WTC11 (cell line): ENCODE results near the gene STARD10. TPM values are rescaled to one million over a fixed set of nuclear protein-coding genes. Genes with fewer than 3 reads are reported as not detected.
A peak's percentile ranks its signal among the peaks of the same experiment; 100 is the strongest.

Experiments used
- ATAC-seq: fragments of 200-7000 bp; cut with Tn5 transposase; 2 replicates; pipeline ENCODE4 v1.10.0; 2021; ENCODE audit warnings: mild to moderate bottlenecking, moderate library complexity
- CTCF ChIA-PET: fragments of 300-600 bp; sonication (Branson Sonifier 250); formaldehyde crosslinking; loops from one replicate; lab custom pipeline; 2021; ENCODE audit warnings: antibody characterized with exemption; lab: Charles Lee
- POLR2A ChIA-PET: fragments of 350-600 bp; sonication (Branson Sonifier 250); formaldehyde crosslinking; loops from one replicate; lab custom pipeline; 2021; ENCODE audit warnings: antibody characterized with exemption; lab: Charles Lee
- DNase-seq: peaks from one replicate; pipeline ENCODE4 v3.0.0; 2021; ENCODE audit warnings: low spot score
- H3K27ac Mint-ChIP-seq: 2 replicates; pipeline ENCODE4 v1.8.0; 2021; ENCODE audit warnings: mixed read lengths
- H3K27me3 Mint-ChIP-seq: 2 replicates; pipeline ENCODE4 v1.8.0; 2021; ENCODE audit warnings: low read depth, mild to moderate bottlenecking, moderate library complexity, mixed read lengths
- H3K36me3 Mint-ChIP-seq: 2 replicates; pipeline ENCODE4 v1.8.0; 2021; ENCODE audit warnings: mixed read lengths
- H3K4me1 Mint-ChIP-seq: 2 replicates; pipeline ENCODE4 v1.8.0; 2022; ENCODE audit warnings: mixed read lengths
- H3K4me3 Mint-ChIP-seq: 2 replicates; pipeline ENCODE4 v1.8.0; 2021; ENCODE audit warnings: mild to moderate bottlenecking, moderate library complexity, mixed read lengths
- H3K9me3 Mint-ChIP-seq: 2 replicates; pipeline ENCODE4 v1.8.0; 2021; ENCODE audit warnings: mixed read lengths
- CBFB ChIP-seq: sonication (generic); formaldehyde crosslinking; IDR thresholded peaks from 2 replicates; pipeline ENCODE4 v1.8.1; 2022; ENCODE audit warnings: mild to moderate bottlenecking, low read depth, missing genetic modification reagents
- ELF4 ChIP-seq: sonication (generic); formaldehyde crosslinking; IDR thresholded peaks from 2 replicates; pipeline ENCODE4 v1.8.1; 2022; ENCODE audit warnings: low read depth, mild to moderate bottlenecking, moderate library complexity, missing genetic modification reagents
- ETV6 ChIP-seq: sonication (generic); formaldehyde crosslinking; IDR thresholded peaks from 2 replicates; pipeline ENCODE4 v1.8.1; 2022; ENCODE audit warnings: mild to moderate bottlenecking, missing genetic modification reagents
- FOXP4 ChIP-seq: sonication (generic); formaldehyde crosslinking; IDR thresholded peaks from 2 replicates; pipeline ENCODE4 v1.8.0; 2022; ENCODE audit warnings: mild to moderate bottlenecking, missing genetic modification reagents
- GTF2I ChIP-seq: fragments of 250-450 bp; sonication (Bioruptor Pico); conservative IDR thresholded peaks from 2 replicates; pipeline ENCODE4 v1.4.0; 2021; ENCODE audit warnings: mild to moderate bottlenecking
- IRF2 ChIP-seq: sonication (generic); formaldehyde crosslinking; IDR thresholded peaks from 2 replicates; pipeline ENCODE4 v1.8.0; 2022; ENCODE audit warnings: low read depth, missing genetic modification reagents, borderline replicate concordance
- JUN ChIP-seq: sonication (generic); formaldehyde crosslinking; IDR thresholded peaks from 2 replicates; pipeline ENCODE4 v1.8.0; 2023; ENCODE audit warnings: mild to moderate bottlenecking, missing genetic modification reagents
- SMAD3 ChIP-seq: sonication (generic); formaldehyde crosslinking; IDR thresholded peaks from 2 replicates; pipeline ENCODE4 v1.8.0; 2022; ENCODE audit warnings: missing genetic modification reagents, mild to moderate bottlenecking, borderline replicate concordance
- TEAD4 ChIP-seq: sonication (generic); formaldehyde crosslinking; IDR thresholded peaks from 2 replicates; pipeline ENCODE4 v1.8.0; 2022; ENCODE audit warnings: mild to moderate bottlenecking, missing genetic modification reagents
- TP53 ChIP-seq: sonication (generic); formaldehyde crosslinking; IDR thresholded peaks from 2 replicates; pipeline ENCODE4 v1.8.1; 2023; ENCODE audit warnings: mild to moderate bottlenecking, missing genetic modification reagents
- ZNF121 ChIP-seq: sonication (generic); formaldehyde crosslinking; IDR thresholded peaks from 2 replicates; pipeline ENCODE4 v1.8.0; 2023; ENCODE audit warnings: missing genetic modification reagents
- ZNF532 ChIP-seq: fragments of 250-450 bp; sonication (Bioruptor Pico); IDR thresholded peaks from 2 replicates; pipeline ENCODE4 v1.9.0; 2021; ENCODE audit warnings: mild to moderate bottlenecking, borderline replicate concordance
- total RNA-seq: library from RNA; stranded (reverse); gene quantifications from 3 replicates; pipeline ENCODE4 v1.2.3, GENCODE V29; 2021
- TF ChIP-seq, protein P1 (sequence below): sonication (generic); formaldehyde crosslinking; IDR thresholded peaks from 2 replicates; pipeline ENCODE4 v1.8.1; 2023; ENCODE audit warnings: mild to moderate bottlenecking, missing genetic modification reagents, borderline replicate concordance
- TF ChIP-seq, protein P2 (sequence below): sonication (generic); formaldehyde crosslinking; IDR thresholded peaks from 2 replicates; pipeline ENCODE4 v1.8.1; 2023; ENCODE audit warnings: mild to moderate bottlenecking, missing genetic modification reagents
- TF ChIP-seq, protein P3 (sequence below): sonication (generic); formaldehyde crosslinking; IDR thresholded peaks from 2 replicates; pipeline ENCODE4 v1.8.1; 2023; ENCODE audit warnings: mild to moderate bottlenecking, moderate library complexity, missing genetic modification reagents

STARD10 gene
- total RNA-seq, 1 experiment from 2014 or later, result 32.0 TPM

- TF ChIP-seq ZNF532 (CRISPR knock-in tag) (no peak), CBFB (CRISPR knock-in tag) (no peak), FOXP4 (no peak), SMAD3 (CRISPR knock-in tag) (no peak)
Measured at GRCh38 chr11:72716290-72716689, 77.6 kb downstream of the STARD10 start (continued).

DNA sequence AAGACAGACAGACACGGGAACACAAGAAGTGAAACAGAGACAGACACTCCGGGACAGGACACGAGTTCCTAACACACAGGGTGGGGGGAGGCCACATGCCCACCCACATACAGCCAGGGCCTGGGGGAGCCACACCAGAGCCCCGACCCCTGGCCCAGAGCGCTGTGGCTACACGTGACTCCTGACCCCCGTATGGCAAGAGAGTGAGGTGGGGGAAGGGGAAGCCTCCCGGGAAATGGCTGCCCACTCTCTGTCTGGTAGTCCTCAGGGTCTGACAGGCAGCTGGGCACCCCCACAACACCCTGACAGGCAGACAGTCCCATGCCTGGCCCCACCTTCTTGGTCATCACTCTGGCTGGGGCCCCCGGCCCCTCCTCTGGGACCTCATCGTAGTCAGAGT, 81.0 kb downstream of the STARD10 start:
- POLR2A ChIA-PET, result no interaction called here
- H3K9me3 Mint-ChIP-seq, result no peaks in the 10 kb centered on the region
- no peak overlapping the region for H3K4me3 Mint-ChIP-seq
- TF ChIP-seq ELF4 (CRISPR knock-in tag) (no peak), GTF2I (CRISPR knock-in tag) (no peak), TEAD4 (CRISPR knock-in tag) (no peak), IRF2 (CRISPR knock-in tag) (no peak), JUN (CRISPR knock-in tag) (no peak), ZNF121 (CRISPR knock-in tag) (no peak), ETV6 (CRISPR knock-in tag) (no peak), TP53 (CRISPR knock-in tag) (no peak)
- TF ChIP-seq, protein P1, sequence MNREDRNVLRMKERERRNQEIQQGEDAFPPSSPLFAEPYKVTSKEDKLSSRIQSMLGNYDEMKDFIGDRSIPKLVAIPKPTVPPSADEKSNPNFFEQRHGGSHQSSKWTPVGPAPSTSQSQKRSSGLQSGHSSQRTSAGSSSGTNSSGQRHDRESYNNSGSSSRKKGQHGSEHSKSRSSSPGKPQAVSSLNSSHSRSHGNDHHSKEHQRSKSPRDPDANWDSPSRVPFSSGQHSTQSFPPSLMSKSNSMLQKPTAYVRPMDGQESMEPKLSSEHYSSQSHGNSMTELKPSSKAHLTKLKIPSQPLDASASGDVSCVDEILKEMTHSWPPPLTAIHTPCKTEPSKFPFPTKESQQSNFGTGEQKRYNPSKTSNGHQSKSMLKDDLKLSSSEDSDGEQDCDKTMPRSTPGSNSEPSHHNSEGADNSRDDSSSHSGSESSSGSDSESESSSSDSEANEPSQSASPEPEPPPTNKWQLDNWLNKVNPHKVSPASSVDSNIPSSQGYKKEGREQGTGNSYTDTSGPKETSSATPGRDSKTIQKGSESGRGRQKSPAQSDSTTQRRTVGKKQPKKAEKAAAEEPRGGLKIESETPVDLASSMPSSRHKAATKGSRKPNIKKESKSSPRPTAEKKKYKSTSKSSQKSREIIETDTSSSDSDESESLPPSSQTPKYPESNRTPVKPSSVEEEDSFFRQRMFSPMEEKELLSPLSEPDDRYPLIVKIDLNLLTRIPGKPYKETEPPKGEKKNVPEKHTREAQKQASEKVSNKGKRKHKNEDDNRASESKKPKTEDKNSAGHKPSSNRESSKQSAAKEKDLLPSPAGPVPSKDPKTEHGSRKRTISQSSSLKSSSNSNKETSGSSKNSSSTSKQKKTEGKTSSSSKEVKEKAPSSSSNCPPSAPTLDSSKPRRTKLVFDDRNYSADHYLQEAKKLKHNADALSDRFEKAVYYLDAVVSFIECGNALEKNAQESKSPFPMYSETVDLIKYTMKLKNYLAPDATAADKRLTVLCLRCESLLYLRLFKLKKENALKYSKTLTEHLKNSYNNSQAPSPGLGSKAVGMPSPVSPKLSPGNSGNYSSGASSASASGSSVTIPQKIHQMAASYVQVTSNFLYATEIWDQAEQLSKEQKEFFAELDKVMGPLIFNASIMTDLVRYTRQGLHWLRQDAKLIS (CRISPR knock-in tag), result no peak
- TF ChIP-seq, protein P2, sequence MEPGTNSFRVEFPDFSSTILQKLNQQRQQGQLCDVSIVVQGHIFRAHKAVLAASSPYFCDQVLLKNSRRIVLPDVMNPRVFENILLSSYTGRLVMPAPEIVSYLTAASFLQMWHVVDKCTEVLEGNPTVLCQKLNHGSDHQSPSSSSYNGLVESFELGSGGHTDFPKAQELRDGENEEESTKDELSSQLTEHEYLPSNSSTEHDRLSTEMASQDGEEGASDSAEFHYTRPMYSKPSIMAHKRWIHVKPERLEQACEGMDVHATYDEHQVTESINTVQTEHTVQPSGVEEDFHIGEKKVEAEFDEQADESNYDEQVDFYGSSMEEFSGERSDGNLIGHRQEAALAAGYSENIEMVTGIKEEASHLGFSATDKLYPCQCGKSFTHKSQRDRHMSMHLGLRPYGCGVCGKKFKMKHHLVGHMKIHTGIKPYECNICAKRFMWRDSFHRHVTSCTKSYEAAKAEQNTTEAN (CRISPR knock-in tag), result no peak
- TF ChIP-seq, protein P3, sequence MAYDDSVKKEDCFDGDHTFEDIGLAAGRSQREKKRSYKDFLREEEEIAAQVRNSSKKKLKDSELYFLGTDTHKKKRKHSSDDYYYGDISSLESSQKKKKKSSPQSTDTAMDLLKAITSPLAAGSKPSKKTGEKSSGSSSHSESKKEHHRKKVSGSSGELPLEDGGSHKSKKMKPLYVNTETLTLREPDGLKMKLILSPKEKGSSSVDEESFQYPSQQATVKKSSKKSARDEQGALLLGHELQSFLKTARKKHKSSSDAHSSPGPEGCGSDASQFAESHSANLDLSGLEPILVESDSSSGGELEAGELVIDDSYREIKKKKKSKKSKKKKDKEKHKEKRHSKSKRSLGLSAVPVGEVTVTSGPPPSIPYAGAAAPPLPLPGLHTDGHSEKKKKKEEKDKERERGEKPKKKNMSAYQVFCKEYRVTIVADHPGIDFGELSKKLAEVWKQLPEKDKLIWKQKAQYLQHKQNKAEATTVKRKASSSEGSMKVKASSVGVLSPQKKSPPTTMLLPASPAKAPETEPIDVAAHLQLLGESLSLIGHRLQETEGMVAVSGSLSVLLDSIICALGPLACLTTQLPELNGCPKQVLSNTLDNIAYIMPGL (CRISPR knock-in tag), result no peak
- CTCF ChIA-PET, result no interaction called here
- no peaks in the 10 kb centered on the region for H3K27me3 Mint-ChIP-seq
- no peak for ATAC-seq
- peaks cover 10% of the 10 kb centered on the region for H3K4me1 Mint-ChIP-seq
- DNase-seq, result no peak
- H3K27ac Mint-ChIP-seq, result peak overlapping the region; percentile 64; the same call in 1 of the 2 replicates
- H3K36me3 Mint-ChIP-seq, result peaks cover 10% of the 10 kb centered on the region; the same call in 1 of the 2 replicates
